ENCODE measurements around the gene WIPI1. TPM values are rescaled to one million over a fixed set of nuclear protein-coding genes. Genes with fewer than 3 reads are reported as not detected.

The WIPI1 gene
- total and polyA plus RNA-seq, 7 donors, result 18.9 to 78.8 (median 28.5) TPM

GRCh38 chr17:68457539-68458259 lies 403 bp upstream of the WIPI1 start:
- Histone ChIP-seq H3K4me3 (peak overlapping the region; percentile 37 to 88 (median 84)), H3K36me3 (peaks cover 0 to under 1% (median 0%) of the 10 kb centered on the region in 4 donors), H3K27me3 (no peaks in the 10 kb centered on the region), H3K27ac (peak overlapping the region; percentile 96 to 98 (median 97)), H3K9me3 (no peaks in the 10 kb centered on the region), H3K4me1 (peaks cover 0 to 23% (median 17%) of the 10 kb centered on the region in 4 donors)
- intact Hi-C loops (cut with DNase I), result loop anchor here (5.0 kb wide), 2 partner anchors 55 to 210 kb away; partner anchors contain the start of genes AMZ2 and PRKAR1A
- peak; percentile 99 for DNase-seq
- peak; percentile 66 to 81 for TF ChIP-seq POLR2A (IDR thresholded peaks at IDR 0.05)
- peak in 2 of 4 donors; percentile 26 to 83 for TF ChIP-seq EP300 (IDR thresholded peaks at IDR 0.05)
- TF ChIP-seq, protein P1, sequence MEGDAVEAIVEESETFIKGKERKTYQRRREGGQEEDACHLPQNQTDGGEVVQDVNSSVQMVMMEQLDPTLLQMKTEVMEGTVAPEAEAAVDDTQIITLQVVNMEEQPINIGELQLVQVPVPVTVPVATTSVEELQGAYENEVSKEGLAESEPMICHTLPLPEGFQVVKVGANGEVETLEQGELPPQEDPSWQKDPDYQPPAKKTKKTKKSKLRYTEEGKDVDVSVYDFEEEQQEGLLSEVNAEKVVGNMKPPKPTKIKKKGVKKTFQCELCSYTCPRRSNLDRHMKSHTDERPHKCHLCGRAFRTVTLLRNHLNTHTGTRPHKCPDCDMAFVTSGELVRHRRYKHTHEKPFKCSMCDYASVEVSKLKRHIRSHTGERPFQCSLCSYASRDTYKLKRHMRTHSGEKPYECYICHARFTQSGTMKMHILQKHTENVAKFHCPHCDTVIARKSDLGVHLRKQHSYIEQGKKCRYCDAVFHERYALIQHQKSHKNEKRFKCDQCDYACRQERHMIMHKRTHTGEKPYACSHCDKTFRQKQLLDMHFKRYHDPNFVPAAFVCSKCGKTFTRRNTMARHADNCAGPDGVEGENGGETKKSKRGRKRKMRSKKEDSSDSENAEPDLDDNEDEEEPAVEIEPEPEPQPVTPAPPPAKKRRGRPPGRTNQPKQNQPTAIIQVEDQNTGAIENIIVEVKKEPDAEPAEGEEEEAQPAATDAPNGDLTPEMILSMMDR (IDR thresholded peaks at IDR 0.05), result no peak
- TF ChIP-seq POLR2AphosphoS5 (IDR thresholded peaks at IDR 0.05), result peak; percentile 78 to 99 (median 86)
- WGBS, 2 donors, result 1% methylated on average over 52 to 53 of the region's 54 CpGs

DNA sequence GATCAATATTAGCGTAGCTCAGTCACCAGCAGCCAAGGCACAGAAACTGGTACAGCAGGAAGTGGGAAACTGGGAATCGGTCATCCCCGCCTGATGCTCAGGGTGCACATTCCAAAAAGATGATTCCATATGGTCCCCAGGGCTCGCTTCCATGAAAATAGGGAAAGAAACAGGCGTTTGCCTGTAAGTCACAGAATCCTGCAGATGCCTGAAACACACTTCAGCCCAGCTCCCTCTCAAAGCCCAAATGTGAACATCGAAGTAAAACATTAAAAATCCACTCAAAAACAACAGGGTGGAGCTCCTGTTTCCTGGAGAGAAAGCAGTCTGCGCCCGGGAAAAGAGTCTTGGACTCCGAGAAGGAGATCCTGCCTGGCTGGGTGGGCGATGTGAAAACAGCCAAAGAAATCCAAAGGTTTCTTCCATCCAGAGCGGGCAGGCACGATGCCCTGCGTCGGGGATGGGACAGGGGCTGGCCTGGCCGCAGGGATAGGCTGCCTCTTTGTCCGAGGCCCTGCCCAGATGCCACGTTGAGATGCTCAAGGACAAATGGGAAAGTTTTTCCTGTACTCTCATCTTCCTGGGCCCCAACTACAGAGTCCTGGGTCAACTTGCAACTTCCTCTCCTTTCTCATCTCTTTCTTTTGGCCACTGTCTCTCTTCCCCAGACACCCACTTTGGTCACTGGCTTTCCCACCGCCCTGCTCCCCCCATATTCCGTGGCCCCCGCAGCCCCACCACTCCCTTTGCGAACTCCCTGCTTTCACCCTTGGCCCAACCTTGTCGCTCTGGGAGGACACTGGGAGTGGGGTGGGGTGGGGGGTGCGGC lies 743 bp downstream of the WIPI1 start:
- DNase-seq, result peak; percentile 92
- WGBS, 2 donors, result 5 to 26% methylated on average over 23 of the region's 23 CpGs
- Histone ChIP-seq H3K27me3 (no peaks in the 10 kb centered on the region), H3K27ac (peak overlapping the region; percentile 96 to 98 (median 97)), H3K9me3 (no peaks in the 10 kb centered on the region), H3K36me3 (peaks cover 0 to 12% (median 2%) of the 10 kb centered on the region in 4 donors), H3K4me3 (peak overlapping the region; percentile 57 to 88 (median 84)), H3K4me1 (peaks cover 0 to 21% (median 17%) of the 10 kb centered on the region in 4 donors)
- intact Hi-C loops (cut with DNase I), result loop anchor here (5.0 kb wide), 2 partner anchors 56 to 209 kb away; partner anchors contain the start of genes AMZ2 and PRKAR1A
- TF ChIP-seq POLR2A (IDR thresholded peaks at IDR 0.05) (peak in 1 of 2 donors; percentile 36), EP300 (IDR thresholded peaks at IDR 0.05) (no peak), POLR2AphosphoS5 (IDR thresholded peaks at IDR 0.05) (peak; percentile 37 to 73 (median 42))
- TF ChIP-seq, protein P1 (IDR thresholded peaks at IDR 0.05), result no peak

GRCh38 chr17:68455901-68456338 lies 1.4 kb downstream of the WIPI1 start:
- TF ChIP-seq POLR2AphosphoS5 (IDR thresholded peaks at IDR 0.05), result peak in 2 of 4 donors; percentile 22 to 60
- peak in 1 of 4 donors; percentile 26 for TF ChIP-seq EP300 (IDR thresholded peaks at IDR 0.05)
- TF ChIP-seq POLR2A (IDR thresholded peaks at IDR 0.05), result no peak
- Histone ChIP-seq H3K27ac (peak overlapping the region; percentile 96 to 98 (median 97)), H3K27me3 (no peaks in the 10 kb centered on the region), H3K36me3 (peaks cover 0 to 18% (median 7%) of the 10 kb centered on the region in 4 donors), H3K4me3 (peak overlapping the region in 3 of 4 donors; percentile 80 to 88 (median 87)), H3K9me3 (no peaks in the 10 kb centered on the region), H3K4me1 (peaks cover 0 to 21% (median 17%) of the 10 kb centered on the region in 4 donors)
- intact Hi-C loops (cut with DNase I), result loop anchor here (5.0 kb wide), 2 partner anchors 56 to 209 kb away; partner anchors contain the start of genes AMZ2 and PRKAR1A
- WGBS, 2 donors, result 8 to 54% methylated on average over 4 of the region's 4 CpGs
- no peak for DNase-seq

DNA sequence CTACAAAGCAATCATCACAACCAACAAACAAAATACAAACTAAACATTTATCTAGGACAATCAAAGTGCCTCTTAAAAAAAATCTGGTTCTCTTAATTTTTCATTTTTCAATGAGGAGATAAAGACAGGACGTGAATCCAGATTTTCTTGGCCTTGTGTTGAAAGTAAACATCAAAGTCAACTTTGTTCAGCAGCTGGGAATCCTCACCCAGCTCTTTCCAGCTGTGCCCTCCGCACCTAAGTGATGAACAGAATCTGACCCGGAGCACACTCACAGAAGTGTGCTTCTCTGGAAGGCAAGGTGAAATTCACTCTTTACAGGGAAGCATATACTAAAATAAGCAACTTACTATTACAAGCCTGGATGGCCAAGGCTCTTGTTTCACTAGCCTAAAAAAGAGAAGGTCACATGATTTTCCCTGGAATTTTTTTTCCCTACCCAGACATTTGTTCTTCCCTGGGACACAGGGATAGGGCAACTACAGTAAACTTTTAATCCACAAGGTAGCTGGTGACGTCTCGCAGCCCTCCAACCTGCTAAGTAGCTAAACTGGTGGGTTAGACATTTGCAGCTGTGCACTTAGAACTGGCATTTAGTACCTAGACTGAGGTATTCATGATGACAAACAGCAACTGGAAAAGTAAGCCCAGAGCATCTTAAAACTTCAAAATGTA lies 3.2 kb downstream of the WIPI1 start:
- Histone ChIP-seq H3K36me3 (peaks cover 8 to 36% (median 20%) of the 10 kb centered on the region in 4 donors), H3K9me3 (no peaks in the 10 kb centered on the region), H3K27ac (peak overlapping the region in 2 of 4 donors; percentile 5 to 24), H3K27me3 (no peaks in the 10 kb centered on the region), H3K4me3 (no peak overlapping the region), H3K4me1 (peaks cover 0 to 21% (median 17%) of the 10 kb centered on the region in 4 donors)
- DNase-seq, result no peak
- TF ChIP-seq, protein P1 (IDR thresholded peaks at IDR 0.05), result no peak
- TF ChIP-seq POLR2A (IDR thresholded peaks at IDR 0.05) (no peak), EP300 (IDR thresholded peaks at IDR 0.05) (no peak), POLR2AphosphoS5 (IDR thresholded peaks at IDR 0.05) (no peak)
- intact Hi-C loops (cut with DNase I), result no loop called here
- 40 to 77% methylated on average over 5 of the region's 5 CpGs for WGBS, 2 donors
